ENCODE data around the gene PTPN23. TPM values are rescaled to one million over a fixed set of nuclear protein-coding genes. Genes with fewer than 3 reads are reported as not detected.

PTPN23 gene
- total RNA-seq, 1 donor from 2014 or later = 40.3 TPM

- FAIRE-seq (no peak), DNase-seq (ENCODE audit: low read depth) (no peak)
- H3K36me3 ChIP-seq (ENCODE audit: insufficient read depth, low read length) = peaks cover 1% of the 10 kb centered on the region
- no peaks in the 10 kb centered on the region for H3K27me3 ChIP-seq (ENCODE audit: insufficient read depth, low read length)
- Mint-ChIP-seq H3K27me3 (ENCODE audit: low read depth, unreplicated experiment) (no peaks in the 10 kb centered on the region), H3K27ac (ENCODE audit: unreplicated experiment) (no peak overlapping the region), H3K9me3 (ENCODE audit: unreplicated experiment) (no peaks in the 10 kb centered on the region), H3K4me3 (ENCODE audit: unreplicated experiment) (no peak overlapping the region), H3K4me1 (ENCODE audit: low read depth, unreplicated experiment) (no peaks in the 10 kb centered on the region), H3K36me3 (ENCODE audit: low read depth, unreplicated experiment) (peaks cover 25% of the 10 kb centered on the region)
- H3K79me2 ChIP-seq (ENCODE audit: insufficient read depth, low read length) = peaks cover 2% of the 10 kb centered on the region
- no peak overlapping the region for H3K4me2 ChIP-seq (ENCODE audit: low read length)
- H3K27ac ChIP-seq (ENCODE audit: low read depth, low read length) = no peak overlapping the region
- no peaks in the 10 kb centered on the region for H3K9me3 ChIP-seq (ENCODE audit: insufficient read depth, low read depth, low read length)
- H4K20me1 ChIP-seq (ENCODE audit: insufficient read depth, low read length) = no peaks in the 10 kb centered on the region
- H3K4me1 ChIP-seq (ENCODE audit: insufficient read depth, low read length) = no peaks in the 10 kb centered on the region
- TF ChIP-seq CTCF (IDR thresholded peaks at IDR 0.05; ENCODE audit: insufficient read depth, low read depth, low read length) = no peak
- no peak for TF ChIP-seq EZH2 (IDR thresholded peaks at IDR 0.05; ENCODE audit: insufficient read depth, low read length)
- H2AFZ ChIP-seq (ENCODE audit: low read depth, low read length) = no peak overlapping the region
- H3K4me3 ChIP-seq (ENCODE audit: insufficient read depth, low read depth, low read length) = no peak overlapping the region
- H3K9ac ChIP-seq (ENCODE audit: low read length) = no peak overlapping the region
Observed at GRCh38 chr3:47427866-47428265, 47.0 kb downstream of the PTPN23 start.

GRCh38 chr3:47428662-47429061 lies 47.8 kb downstream of the PTPN23 start:
- Histone ChIP-seq H3K4me1 (ENCODE audit: insufficient read depth, low read length) (no peaks in the 10 kb centered on the region), H3K27ac (ENCODE audit: low read depth, low read length) (no peak overlapping the region), H3K27me3 (ENCODE audit: insufficient read depth, low read length) (no peaks in the 10 kb centered on the region), H3K4me2 (ENCODE audit: low read length) (no peak overlapping the region), H3K36me3 (ENCODE audit: insufficient read depth, low read length) (peaks cover 3% of the 10 kb centered on the region), H3K9me3 (ENCODE audit: insufficient read depth, low read depth, low read length) (no peaks in the 10 kb centered on the region), H3K79me2 (ENCODE audit: insufficient read depth, low read length) (peaks cover 2% of the 10 kb centered on the region), H4K20me1 (ENCODE audit: insufficient read depth, low read length) (no peaks in the 10 kb centered on the region), H2AFZ (ENCODE audit: low read depth, low read length) (no peak overlapping the region), H3K4me3 (ENCODE audit: insufficient read depth, low read depth, low read length) (no peak overlapping the region), H3K9ac (ENCODE audit: low read length) (no peak overlapping the region)
- TF ChIP-seq CTCF (IDR thresholded peaks at IDR 0.05; ENCODE audit: insufficient read depth, low read depth, low read length) = no peak
- no peak for TF ChIP-seq EZH2 (IDR thresholded peaks at IDR 0.05; ENCODE audit: insufficient read depth, low read length)
- Mint-ChIP-seq H3K27ac (ENCODE audit: unreplicated experiment) (no peak overlapping the region), H3K4me3 (ENCODE audit: unreplicated experiment) (no peak overlapping the region), H3K4me1 (ENCODE audit: low read depth, unreplicated experiment) (no peaks in the 10 kb centered on the region), H3K36me3 (ENCODE audit: low read depth, unreplicated experiment) (peaks cover 27% of the 10 kb centered on the region), H3K27me3 (ENCODE audit: low read depth, unreplicated experiment) (no peaks in the 10 kb centered on the region), H3K9me3 (ENCODE audit: unreplicated experiment) (no peaks in the 10 kb centered on the region)
- DNase-seq (ENCODE audit: low read depth) = no peak
- FAIRE-seq = no peak

GRCh38 chr3:47429476-47430270 lies 48.9 kb downstream of the PTPN23 start:
- Histone ChIP-seq H3K4me2 (ENCODE audit: low read length) (no peak overlapping the region), H3K9me3 (ENCODE audit: insufficient read depth, low read depth, low read length) (no peaks in the 10 kb centered on the region), H2AFZ (ENCODE audit: low read depth, low read length) (no peak overlapping the region), H3K4me1 (ENCODE audit: insufficient read depth, low read length) (no peaks in the 10 kb centered on the region), H3K79me2 (ENCODE audit: insufficient read depth, low read length) (peaks cover 2% of the 10 kb centered on the region), H4K20me1 (ENCODE audit: insufficient read depth, low read length) (no peaks in the 10 kb centered on the region), H3K27me3 (ENCODE audit: insufficient read depth, low read length) (no peaks in the 10 kb centered on the region), H3K27ac (ENCODE audit: low read depth, low read length) (no peak overlapping the region), H3K4me3 (ENCODE audit: insufficient read depth, low read depth, low read length) (no peak overlapping the region), H3K9ac (ENCODE audit: low read length) (no peak overlapping the region), H3K36me3 (ENCODE audit: insufficient read depth, low read length) (peaks cover 7% of the 10 kb centered on the region)
- no peaks in the 10 kb centered on the region for H3K4me1 Mint-ChIP-seq (ENCODE audit: low read depth, unreplicated experiment)
- FAIRE-seq (no peak), DNase-seq (ENCODE audit: low read depth) (no peak)
- no peaks in the 10 kb centered on the region for H3K9me3 Mint-ChIP-seq (ENCODE audit: unreplicated experiment)
- H3K27me3 Mint-ChIP-seq (ENCODE audit: low read depth, unreplicated experiment) = no peaks in the 10 kb centered on the region
- no peak overlapping the region for H3K27ac Mint-ChIP-seq (ENCODE audit: unreplicated experiment)
- H3K36me3 Mint-ChIP-seq (ENCODE audit: low read depth, unreplicated experiment) = peaks cover 33% of the 10 kb centered on the region
- H3K4me3 Mint-ChIP-seq (ENCODE audit: unreplicated experiment) = no peak overlapping the region
- TF ChIP-seq CTCF (IDR thresholded peaks at IDR 0.05; ENCODE audit: insufficient read depth, low read depth, low read length) = no peak
- no peak for TF ChIP-seq EZH2 (IDR thresholded peaks at IDR 0.05; ENCODE audit: insufficient read depth, low read length)

Measured in astrocyte (in vitro differentiated cells and primary cell).